Keratinocyte (primary cell): ENCODE results near the gene FBXW9. TPM values are rescaled to one million over a fixed set of nuclear protein-coding genes. Genes with fewer than 3 reads are reported as not detected.

ENCODE experiments used
- DNase-seq: peaks from one replicate; pipeline ENCODE4 v3.0.0-alpha.2; 2011; ENCODE audit warnings: low read depth, missing footprints, low spot score
- FAIRE-seq: peaks from 2 replicates; lab custom pipeline; 2011; peaks lifted over from hg19 to GRCh38; lab: Jason Lieb, UNC
- H2AFZ ChIP-seq: 2 replicates; pipeline ENCODE4 v1.6.0; 2012; ENCODE audit warnings: low read length, control low read depth, inconsistent platforms; ENCODE audit not compliant: control insufficient read depth
- H3K27ac ChIP-seq: 2 replicates; pipeline ENCODE4 v1.5.1; 2011; ENCODE audit warnings: low read length; ENCODE audit not compliant: control insufficient read depth, insufficient read depth
- H3K27me3 ChIP-seq: 3 replicates; pipeline ENCODE4 v1.6.0; 2011; ENCODE audit warnings: low read length; ENCODE audit not compliant: control insufficient read depth, insufficient read depth; ENCODE audit errors: extremely low read depth
- H3K36me3 ChIP-seq, 2 experiments: 2 replicates in 1 of 2; 3 replicates in 1 of 2; pipeline ENCODE4 v1.5.1; 2011; ENCODE audit warnings: low read length in 2 of 2, mild to moderate bottlenecking in 1 of 2; ENCODE audit not compliant: control insufficient read depth in 2 of 2, insufficient read depth in 2 of 2; ENCODE audit errors: extremely low read depth in 1 of 2
- H3K4me1 ChIP-seq: 3 replicates; pipeline ENCODE4 v1.5.1; 2011; ENCODE audit warnings: low read length; ENCODE audit not compliant: control insufficient read depth, insufficient read depth; ENCODE audit errors: extremely low read depth
- H3K4me2 ChIP-seq: 3 replicates; pipeline ENCODE4 v1.6.0; 2011; ENCODE audit warnings: low read depth, low read length; ENCODE audit not compliant: control insufficient read depth, insufficient read depth; ENCODE audit errors: extremely low read depth
- H3K4me3 ChIP-seq, 3 experiments: fragments of 200-600 bp in 1 of 3; sonication (generic) in 1 of 3; 2 replicates in 2 of 3; 3 replicates in 1 of 3; pipeline ENCODE4 v1.5.1; 2011 to 2016; ENCODE audit warnings: low read length in 3 of 3, mild to moderate bottlenecking in 3 of 3, control low read depth in 2 of 3, inconsistent platforms in 1 of 3, low read depth in 1 of 3, mixed read lengths in 1 of 3, mixed run types in 1 of 3, moderate library complexity in 1 of 3; ENCODE audit not compliant: control insufficient read depth in 2 of 3, insufficient read depth in 2 of 3; ENCODE audit errors: extremely low read depth in 1 of 3
- H3K79me2 ChIP-seq: 2 replicates; pipeline ENCODE4 v1.6.0; 2012; ENCODE audit warnings: low read length; ENCODE audit not compliant: control insufficient read depth, insufficient read depth
- H3K9ac ChIP-seq: 3 replicates; pipeline ENCODE4 v1.6.0; 2011; ENCODE audit warnings: low read length; ENCODE audit not compliant: control insufficient read depth, insufficient read depth; ENCODE audit errors: extremely low read depth
- H3K9me1 ChIP-seq: 3 replicates; pipeline ENCODE4 v1.6.0; 2011; ENCODE audit warnings: low read length; ENCODE audit not compliant: control insufficient read depth, insufficient read depth; ENCODE audit errors: extremely low read depth
- H3K9me3 ChIP-seq: 2 replicates; pipeline ENCODE4 v1.5.1; 2012; ENCODE audit warnings: low read depth, low read length; ENCODE audit not compliant: control insufficient read depth
- H4K20me1 ChIP-seq: 3 replicates; pipeline ENCODE4 v1.6.0; 2011; ENCODE audit warnings: low read length; ENCODE audit not compliant: control insufficient read depth, insufficient read depth; ENCODE audit errors: extremely low read depth
- EZH2 ChIP-seq: IDR thresholded peaks from one replicate; pipeline ENCODE4 v1.6.1; 2012; ENCODE audit warnings: inconsistent platforms, mild to moderate bottlenecking, low read length, moderate library complexity
- dilution Hi-C: fragments of 300-500 bp; cut with MboI; formaldehyde crosslinking; loops from one replicate; pipeline ENCODE4 v1.7.0; 2020; ENCODE audit warnings: low sequenced_read_pairs; ENCODE audit not compliant: extremely low pct_ligation_motif_present
- polyA plus RNA-seq, 5 experiments: library from polyadenylated mRNA; depleted of rRNA in 3 of 5; stranded (reverse) in 3 of 5; stranded (forward) in 1 of 5; unstranded in 1 of 5; fragments of >200 nt; gene quantifications; 1 replicate in 1 of 5; 2 replicates in 3 of 5; 3 replicates in 1 of 5; pipeline versions ENCODE4 v1.2.1 to v1.2.3, GENCODE V29; 2011 to 2012; ENCODE audit warnings: missing spikeins in 2 of 5, low read depth in 1 of 5, low replicate concordance in 1 of 5
- TF ChIP-seq, protein P1 (sequence below), 3 experiments: IDR thresholded peaks in 1 of 3; conservative IDR thresholded peaks in 1 of 3; optimal IDR thresholded peaks in 1 of 3; 2 replicates in 2 of 3; 3 replicates in 1 of 3; pipeline versions ENCODE3 to v1.5.1; 2011; ENCODE audit warnings: low read length in 3 of 3, mild to moderate bottlenecking in 3 of 3, moderate library complexity in 2 of 3, control low read depth in 1 of 3, inconsistent platforms in 1 of 3; ENCODE audit not compliant: insufficient read depth in 2 of 3; ENCODE audit errors: extremely low read depth in 1 of 3

FBXW9 gene
- polyA plus RNA-seq, 1 donor (not counting 4 experiments of a cell fraction or from before 2014, with no cell fraction given), result 5.6 TPM

DNA sequence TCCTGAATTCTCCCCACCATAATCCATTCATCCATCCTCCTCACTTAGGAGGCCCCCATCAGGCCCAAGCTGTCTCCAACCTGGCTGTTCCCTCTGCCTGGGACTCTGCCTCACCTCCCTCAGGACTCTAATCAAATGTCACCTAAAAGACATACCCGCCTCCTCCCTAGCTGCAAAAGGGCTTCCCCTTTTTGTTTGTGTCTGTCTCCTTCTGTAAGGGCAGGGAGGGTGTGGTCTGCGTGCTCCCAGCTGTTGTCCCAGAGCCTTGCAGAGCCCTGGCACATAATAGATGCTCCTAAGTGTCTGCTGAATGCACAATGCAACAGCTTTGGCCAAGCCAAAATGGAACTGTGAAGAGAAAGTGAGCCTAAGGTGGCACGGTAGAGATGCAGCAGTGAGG is 33.6 kb upstream of the FBXW9 start:
- DNase-seq (no peak), FAIRE-seq (no peak)
- Histone ChIP-seq H3K4me3 (no peak overlapping the region), H3K36me3 (peaks cover 21 to 31% of the 10 kb centered on the region in 2 experiments), H2AFZ (no peak overlapping the region), H3K4me1 (peaks cover 18% of the 10 kb centered on the region), H3K27ac (no peak overlapping the region), H3K9me1 (no peaks in the 10 kb centered on the region), H3K9me3 (no peaks in the 10 kb centered on the region), H3K9ac (no peak overlapping the region), H4K20me1 (peaks cover 15% of the 10 kb centered on the region), H3K27me3 (no peaks in the 10 kb centered on the region), H3K79me2 (peaks cover 49% of the 10 kb centered on the region), H3K4me2 (no peak overlapping the region)
- dilution Hi-C loops, result no loop called here
- no peak for TF ChIP-seq EZH2
- TF ChIP-seq, protein P1, sequence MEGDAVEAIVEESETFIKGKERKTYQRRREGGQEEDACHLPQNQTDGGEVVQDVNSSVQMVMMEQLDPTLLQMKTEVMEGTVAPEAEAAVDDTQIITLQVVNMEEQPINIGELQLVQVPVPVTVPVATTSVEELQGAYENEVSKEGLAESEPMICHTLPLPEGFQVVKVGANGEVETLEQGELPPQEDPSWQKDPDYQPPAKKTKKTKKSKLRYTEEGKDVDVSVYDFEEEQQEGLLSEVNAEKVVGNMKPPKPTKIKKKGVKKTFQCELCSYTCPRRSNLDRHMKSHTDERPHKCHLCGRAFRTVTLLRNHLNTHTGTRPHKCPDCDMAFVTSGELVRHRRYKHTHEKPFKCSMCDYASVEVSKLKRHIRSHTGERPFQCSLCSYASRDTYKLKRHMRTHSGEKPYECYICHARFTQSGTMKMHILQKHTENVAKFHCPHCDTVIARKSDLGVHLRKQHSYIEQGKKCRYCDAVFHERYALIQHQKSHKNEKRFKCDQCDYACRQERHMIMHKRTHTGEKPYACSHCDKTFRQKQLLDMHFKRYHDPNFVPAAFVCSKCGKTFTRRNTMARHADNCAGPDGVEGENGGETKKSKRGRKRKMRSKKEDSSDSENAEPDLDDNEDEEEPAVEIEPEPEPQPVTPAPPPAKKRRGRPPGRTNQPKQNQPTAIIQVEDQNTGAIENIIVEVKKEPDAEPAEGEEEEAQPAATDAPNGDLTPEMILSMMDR (optimal IDR thresholded peaks at IDR 0.05 in 1 of 3, IDR thresholded peaks at IDR 0.05 in 1 of 3, conservative IDR thresholded peaks at IDR 0.05 in 1 of 3; ENCODE audit: extremely low read depth in 1 of 3, insufficient read depth in 2 of 3, low read length in 3 of 3), result no peak

DNA sequence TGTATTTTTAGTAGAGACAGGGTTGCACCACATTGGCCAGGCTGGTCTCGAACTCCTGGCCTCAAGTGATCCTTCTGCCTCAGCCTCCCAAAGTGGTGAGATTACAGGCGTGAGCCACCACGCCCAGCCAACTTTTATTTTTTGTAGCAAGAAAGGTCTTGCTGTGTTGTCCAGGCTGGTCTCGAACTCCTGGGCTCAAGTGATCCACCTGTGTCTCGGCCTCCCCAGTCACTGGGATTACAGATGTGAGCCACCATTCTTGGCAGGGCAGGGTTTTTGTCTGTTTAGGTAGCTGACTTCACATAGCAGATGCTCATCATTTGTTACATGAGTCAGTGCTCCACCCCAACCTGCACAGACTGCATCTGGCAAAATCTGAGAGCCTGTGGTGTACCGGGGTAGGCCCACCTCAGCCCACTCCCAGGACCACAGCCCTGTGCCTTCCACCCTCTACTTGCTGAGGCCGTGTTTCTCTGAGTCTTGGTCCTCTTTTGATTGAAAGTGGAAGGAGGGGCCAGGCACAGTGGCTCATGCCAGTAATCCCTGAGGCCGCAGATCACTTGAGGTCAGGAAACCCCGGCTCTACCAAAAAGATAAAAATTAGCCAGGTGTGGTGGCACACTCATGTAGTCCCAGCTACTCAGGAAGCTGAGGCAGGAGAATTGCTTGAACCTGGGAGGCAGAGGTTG is 31.5 kb upstream of the FBXW9 start:
- dilution Hi-C loops, result no loop called here
- H2AFZ ChIP-seq, result no peak overlapping the region
- H3K4me3 ChIP-seq, result no peak overlapping the region
- no peaks in the 10 kb centered on the region for H3K9me3 ChIP-seq
- H3K4me2 ChIP-seq, result no peak overlapping the region
- peaks cover 18% of the 10 kb centered on the region for H3K4me1 ChIP-seq
- no peak overlapping the region for H3K9ac ChIP-seq
- FAIRE-seq (no peak), DNase-seq (no peak)
- no peaks in the 10 kb centered on the region for H3K27me3 ChIP-seq
- H3K79me2 ChIP-seq, result peaks cover 43% of the 10 kb centered on the region
- H3K36me3 ChIP-seq, result peaks cover 21 to 31% of the 10 kb centered on the region in 2 experiments
- H4K20me1 ChIP-seq, result peaks cover 11% of the 10 kb centered on the region
- TF ChIP-seq, protein P1 (optimal IDR thresholded peaks at IDR 0.05 in 1 of 3, IDR thresholded peaks at IDR 0.05 in 1 of 3, conservative IDR thresholded peaks at IDR 0.05 in 1 of 3; ENCODE audit: extremely low read depth in 1 of 3, insufficient read depth in 2 of 3, low read length in 3 of 3), result no peak
- TF ChIP-seq EZH2, result no peak
- no peak overlapping the region for H3K27ac ChIP-seq
- H3K9me1 ChIP-seq, result no peaks in the 10 kb centered on the region
